ENCODE results near the gene GPC2.
"Not testable (repeated sequence)": the region's sequence is repeated elsewhere in the genome, so short reads cannot be mapped to it uniquely, and the experiment has no call there.

Gene GPC2

GRCh38 chr7:100198266-100198665, 21.1 kb upstream of the GPC2 start:
- DNase-seq: no peak

GRCh38 chr7:100195901-100196322, 18.7 kb upstream of the GPC2 start:
- not testable (repeated sequence) for DNase-seq

- DNase-seq: no peak
These were observed 18.0 kb upstream of the GPC2 start for GRCh38 chr7:100195222-100195621.

- no peak for DNase-seq
These were observed 15.8 kb upstream of the GPC2 start for GRCh38 chr7:100192969-100193368.

- DNase-seq: not testable (repeated sequence)
These were observed 15.2 kb upstream of the GPC2 start for GRCh38 chr7:100192281-100192862.

- DNase-seq: no peak
These were observed 14.6 kb upstream of the GPC2 start for GRCh38 chr7:100191775-100192174.

- no peak for DNase-seq
These were observed 13.0 kb upstream of the GPC2 start for GRCh38 chr7:100190048-100190711.

GRCh38 chr7:100189061-100189460, 11.9 kb upstream of the GPC2 start:
- DNase-seq: no peak

GRCh38 chr7:100185726-100186125, 8.5 kb upstream of the GPC2 start:
- DNase-seq: no peak

- DNase-seq: not testable (repeated sequence)
These were observed 5.9 kb upstream of the GPC2 start for GRCh38 chr7:100183090-100183489.

GRCh38 chr7:100182616-100183015, 5.4 kb upstream of the GPC2 start:
- not testable (repeated sequence) for DNase-seq

GRCh38 chr7:100180084-100180483, 2.9 kb upstream of the GPC2 start:
- not testable (repeated sequence) for DNase-seq

- DNase-seq: no peak
These were observed 811 bp downstream of the GPC2 start for GRCh38 chr7:100176096-100177044.

GRCh38 chr7:100175296-100175935, 1.8 kb downstream of the GPC2 start:
- DNase-seq: no peak

GRCh38 chr7:100174582-100174981, 2.6 kb downstream of the GPC2 start:
- no peak for DNase-seq

- DNase-seq: no peak
These were observed 3.2 kb downstream of the GPC2 start for GRCh38 chr7:100173806-100174495.

GRCh38 chr7:100171840-100172239, 5.3 kb downstream of the GPC2 start:
- no peak for DNase-seq

GRCh38 chr7:100171087-100171681, 6.0 kb downstream of the GPC2 start:
- no peak for DNase-seq

- no peak for DNase-seq
These were observed 6.9 kb downstream of the GPC2 start for GRCh38 chr7:100170101-100170897.

- DNase-seq: no peak
These were observed 7.9 kb downstream of the GPC2 start for GRCh38 chr7:100169147-100169850.

GRCh38 chr7:100167912-100168323, 9.3 kb downstream of the GPC2 start:
- DNase-seq: no peak

Measured in activated CD4-positive, alpha-beta T cell treated with anti-CD3 and anti-CD28 coated beads, Interleukin-2, amount 50 U/mL, for 4 hours (primary cell).